KG1 (cell line): ENCODE measurements around the gene PACS1.

Source experiments
- DNase-seq: peaks from one replicate; lab custom pipeline; 2025; lab: John Stamatoyannopoulos, UW

Gene PACS1

DNA sequence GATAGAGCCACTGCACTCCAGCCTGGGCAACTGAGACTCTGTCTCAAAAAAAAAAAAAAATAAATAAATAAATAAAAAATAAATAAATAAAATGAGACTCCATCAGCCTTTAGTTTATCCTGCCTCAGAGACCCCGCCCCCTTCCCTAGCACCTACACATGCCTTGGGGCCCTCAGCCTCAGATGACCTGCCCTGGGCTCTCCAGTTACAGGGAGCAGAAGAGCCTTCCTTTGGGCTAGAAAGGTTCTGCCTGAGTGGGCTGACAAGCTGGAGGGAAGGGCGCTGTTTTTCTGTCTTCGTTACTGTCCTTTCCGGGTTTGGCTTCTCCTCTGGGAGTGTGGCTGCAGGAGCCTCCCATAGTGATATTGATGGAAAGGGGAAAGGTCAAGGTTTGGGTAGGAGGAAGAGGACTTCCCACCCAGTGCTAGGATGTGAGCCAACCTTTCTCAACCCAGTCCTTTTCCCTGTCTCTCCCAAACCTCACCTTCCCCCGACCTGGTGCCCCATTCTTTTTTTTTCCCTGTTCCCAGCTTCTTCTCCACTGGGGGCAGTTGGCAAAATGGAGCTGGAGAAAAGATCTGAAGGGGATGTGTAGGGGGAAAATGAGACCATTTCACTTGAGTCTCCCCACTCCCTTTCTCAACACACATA is 19.4 kb upstream of the PACS1 start:
- no peak for DNase-seq

DNA sequence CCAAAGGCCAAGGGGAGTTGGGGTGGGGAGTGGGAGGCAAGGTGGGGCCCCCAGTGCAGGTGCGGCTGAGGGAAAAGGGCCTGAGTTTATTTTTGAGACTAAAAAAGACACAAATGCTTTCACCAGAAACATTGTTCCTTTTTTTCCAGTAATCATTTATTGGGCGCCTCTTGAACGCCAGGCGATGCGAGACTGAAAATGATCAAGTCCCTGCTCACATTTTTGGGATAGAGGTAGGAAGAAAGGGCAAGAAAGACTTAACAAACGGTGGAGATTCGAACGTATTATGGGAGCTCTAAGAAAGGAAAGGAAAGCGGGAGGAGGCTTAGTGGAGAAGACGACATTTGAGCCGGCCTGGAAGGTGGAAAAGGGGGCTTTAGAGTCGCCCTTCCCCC is 18.7 kb upstream of the PACS1 start:
- DNase-seq = no peak

DNA sequence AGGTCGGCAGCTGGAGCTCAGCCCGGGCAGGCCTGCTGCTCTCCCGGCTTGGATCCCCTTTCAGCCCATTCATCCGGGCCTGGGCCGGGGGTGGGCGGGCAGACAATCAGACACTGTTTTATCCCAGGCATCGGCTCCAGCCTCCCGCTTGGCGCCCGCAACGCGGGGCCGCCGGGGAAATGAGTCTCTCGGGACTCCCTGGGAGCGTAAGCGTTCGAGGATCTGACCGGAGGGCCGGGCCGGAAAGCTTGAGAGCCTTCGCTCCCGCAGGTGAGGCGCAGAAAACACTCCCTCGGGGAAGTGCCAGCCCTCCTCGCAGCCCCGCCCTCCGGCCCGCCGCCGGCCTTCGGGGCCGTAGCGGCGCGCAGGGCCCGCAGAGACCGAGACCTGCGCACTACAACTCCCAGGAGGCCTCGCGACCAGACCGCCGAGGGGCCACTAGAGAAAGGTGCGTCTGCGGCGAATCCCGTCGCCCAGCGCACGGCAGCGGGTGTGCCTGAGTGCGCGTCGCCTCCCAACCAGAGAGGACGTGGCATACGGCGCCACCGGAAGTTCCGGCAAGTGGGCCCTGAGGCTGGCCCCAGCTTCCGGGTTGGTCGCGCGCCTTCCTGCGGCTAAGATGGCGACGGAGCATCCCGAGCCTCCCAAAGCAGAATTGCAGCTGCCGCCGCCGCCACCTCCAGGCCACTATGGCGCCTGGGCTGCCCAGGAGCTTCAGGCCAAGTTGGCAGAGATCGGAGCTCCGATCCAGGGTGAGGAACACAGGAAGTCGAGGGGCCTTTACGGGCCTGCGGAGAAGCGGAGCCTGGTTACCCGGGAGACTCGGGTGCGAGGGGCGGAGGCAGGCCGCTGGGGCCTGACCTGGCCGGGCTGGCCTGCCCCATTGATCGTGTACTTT is 18.1 kb upstream of the PACS1 start, which contains the start of gene SF3B2:
Gene SF3B2 (plus strand): TSS at position 599 of the 898 bp plus-strand sequence. CDS start 21 bp downstream, at position 620.
- peak; percentile 99 for DNase-seq

DNA sequence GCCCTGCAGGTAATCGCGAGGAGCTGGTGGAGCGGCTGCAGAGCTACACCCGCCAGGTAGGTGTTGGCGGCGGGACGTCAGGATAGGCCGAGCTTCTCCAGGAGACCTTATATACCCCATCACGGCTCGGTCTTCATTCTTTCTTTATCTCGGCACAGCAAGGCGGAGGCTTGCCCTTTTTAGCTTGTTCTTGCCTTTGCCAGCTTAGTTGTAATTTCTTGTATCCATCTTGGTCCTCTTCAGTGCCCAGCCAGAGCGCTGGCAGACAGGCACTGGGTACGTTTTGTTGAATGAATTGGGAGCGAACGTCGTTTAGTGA is 17.4 kb upstream of the PACS1 start:
- no peak for DNase-seq

DNA sequence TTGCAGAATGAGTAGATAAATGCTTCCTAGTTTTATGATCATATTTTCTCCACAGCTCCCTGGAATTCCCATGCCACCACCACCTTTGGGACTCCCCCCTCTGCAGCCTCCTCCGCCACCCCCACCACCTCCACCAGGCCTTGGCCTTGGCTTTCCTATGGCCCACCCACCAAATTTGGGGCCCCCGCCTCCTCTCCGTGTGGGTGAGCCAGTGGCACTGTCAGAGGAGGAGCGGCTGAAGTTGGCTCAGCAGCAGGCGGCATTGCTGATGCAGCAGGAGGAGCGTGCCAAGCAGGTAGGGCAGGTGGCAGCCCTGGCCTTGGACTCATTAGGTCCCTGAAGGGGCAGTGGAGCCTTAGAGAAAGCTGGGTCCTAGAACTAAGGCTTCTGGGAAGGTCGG is 15.1 kb upstream of the PACS1 start:
- no peak for DNase-seq

DNA sequence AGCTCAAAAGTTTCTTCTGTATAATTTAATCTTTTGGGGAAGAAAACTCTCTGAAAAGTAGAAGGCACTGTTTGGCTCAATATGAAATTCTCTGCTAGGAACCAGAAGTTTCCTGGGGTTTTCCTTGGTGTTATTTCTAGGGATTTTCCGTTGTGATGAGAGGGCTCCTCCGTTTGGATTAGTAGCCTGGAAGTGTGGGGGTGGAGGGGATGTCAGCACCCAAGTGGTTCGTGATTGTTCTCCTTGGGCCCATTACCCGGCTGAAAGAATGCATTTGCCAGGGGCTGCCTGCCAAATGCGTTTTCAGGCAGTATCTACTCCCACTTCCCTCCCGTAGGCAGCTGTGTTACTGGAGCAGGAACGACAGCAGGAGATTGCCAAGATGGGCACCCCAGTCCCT is 13.6 kb upstream of the PACS1 start:
- no peak for DNase-seq

DNA sequence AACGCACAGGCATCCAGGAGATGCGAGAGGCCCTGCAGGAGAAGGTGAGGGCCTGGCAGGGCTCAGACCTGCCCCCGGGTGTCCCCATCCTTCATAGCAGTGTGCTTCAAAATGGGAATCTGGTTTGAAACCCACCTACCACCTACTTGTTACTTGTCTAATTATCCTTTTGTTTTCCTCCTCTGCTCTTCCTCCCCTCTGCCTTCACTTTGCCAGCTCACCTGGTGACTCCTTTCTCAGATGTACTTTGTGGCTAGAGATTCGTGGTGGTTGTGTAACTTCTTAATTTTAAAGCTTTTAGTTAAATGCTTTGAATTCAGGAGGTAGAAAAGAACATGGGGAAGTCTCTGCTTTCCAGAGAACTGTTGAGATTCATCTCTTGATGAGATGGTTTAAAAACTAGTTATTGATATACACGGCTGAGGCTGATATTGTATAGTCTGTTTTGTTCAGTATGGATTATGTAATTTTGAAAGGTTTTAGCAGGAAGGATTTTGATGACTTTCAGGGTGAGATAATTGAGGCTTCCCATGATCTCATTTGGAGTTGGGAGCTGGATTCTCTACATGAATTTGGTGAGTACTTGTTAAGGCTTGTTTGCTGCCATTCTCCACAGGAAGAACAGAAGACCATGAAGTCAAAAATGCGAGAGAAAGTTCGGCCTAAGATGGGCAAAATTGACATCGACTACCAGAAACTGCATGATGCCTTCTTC is 9.9 kb upstream of the PACS1 start:
- no peak for DNase-seq

DNA sequence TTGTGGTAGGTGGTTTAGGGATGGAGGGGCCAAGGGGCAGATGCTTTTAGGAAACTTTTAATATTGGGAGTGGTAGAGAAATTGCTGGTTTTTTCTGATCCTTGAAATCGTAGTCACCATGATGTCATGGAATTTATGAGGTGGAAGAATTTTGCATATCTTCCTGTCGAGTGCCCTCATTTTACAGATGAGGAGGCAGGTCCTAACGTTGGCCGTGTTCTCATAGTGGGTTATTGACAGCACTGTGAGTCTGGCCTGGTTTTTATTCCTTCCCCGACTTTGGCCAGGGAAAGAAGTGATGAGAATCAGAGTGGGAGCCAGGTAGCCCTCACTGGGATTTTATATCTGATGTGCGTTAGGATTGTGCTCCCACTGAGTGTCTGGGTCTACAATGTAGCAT is 8.8 kb upstream of the PACS1 start:
- no peak for DNase-seq

DNA sequence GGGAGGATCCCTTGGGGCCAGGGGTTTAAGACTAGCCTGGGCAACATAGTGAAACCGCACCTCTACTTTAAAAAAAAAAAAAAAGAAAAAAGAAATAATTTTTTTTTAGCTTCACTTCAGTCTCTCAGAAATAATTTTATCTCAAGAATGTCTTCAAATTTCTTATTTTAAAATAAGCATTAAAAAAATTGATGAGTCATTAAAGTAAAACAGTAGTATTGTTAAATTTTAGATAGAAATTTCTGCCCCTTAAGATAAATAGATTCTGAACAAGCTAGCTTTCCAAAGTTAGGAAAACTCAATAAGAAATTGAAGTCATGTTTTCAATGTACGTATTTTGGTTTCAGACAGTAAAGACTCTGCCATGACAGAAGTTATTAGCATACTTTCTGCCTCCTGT is 7.7 kb upstream of the PACS1 start:
- no peak for DNase-seq

DNA sequence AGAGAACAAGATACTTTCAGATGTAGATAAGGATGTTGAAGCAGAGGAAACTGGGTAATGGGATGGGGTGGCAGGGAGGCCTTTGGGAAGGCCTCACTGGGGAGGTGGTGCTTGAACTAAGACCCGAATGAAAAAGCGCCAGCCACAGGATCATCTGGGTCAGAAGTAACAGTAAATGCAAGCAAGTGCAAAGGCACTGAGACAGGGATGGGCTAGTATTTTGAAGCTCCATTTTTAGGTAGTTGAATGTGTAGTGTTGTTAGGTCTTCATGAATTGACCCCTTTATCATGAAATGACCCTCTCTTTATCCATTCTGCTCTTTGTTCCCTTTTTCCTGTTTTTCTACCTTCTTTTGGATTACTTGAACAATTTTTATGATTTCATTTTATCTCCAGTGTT is 6.2 kb upstream of the PACS1 start:
- no peak for DNase-seq

DNA sequence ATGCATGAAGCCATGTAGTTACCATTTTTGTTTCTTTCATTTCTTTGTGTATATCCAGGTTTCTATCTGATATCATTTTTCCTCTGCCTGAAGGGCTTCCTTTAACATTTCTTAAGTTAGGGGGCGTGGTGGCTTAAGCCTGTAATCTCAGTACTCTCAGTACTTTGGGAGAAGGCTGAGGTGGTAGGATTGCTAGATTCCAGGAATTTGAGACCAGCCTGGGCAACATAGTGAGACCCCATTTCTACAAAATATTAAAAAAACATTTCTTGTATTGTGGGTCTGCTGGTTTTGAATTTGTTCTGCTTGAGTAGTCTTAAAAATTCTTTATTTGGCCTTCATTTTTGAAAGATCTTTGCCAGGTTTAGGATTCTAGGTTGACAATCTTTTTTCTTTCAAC is 5.5 kb upstream of the PACS1 start:
- no peak for DNase-seq

DNA sequence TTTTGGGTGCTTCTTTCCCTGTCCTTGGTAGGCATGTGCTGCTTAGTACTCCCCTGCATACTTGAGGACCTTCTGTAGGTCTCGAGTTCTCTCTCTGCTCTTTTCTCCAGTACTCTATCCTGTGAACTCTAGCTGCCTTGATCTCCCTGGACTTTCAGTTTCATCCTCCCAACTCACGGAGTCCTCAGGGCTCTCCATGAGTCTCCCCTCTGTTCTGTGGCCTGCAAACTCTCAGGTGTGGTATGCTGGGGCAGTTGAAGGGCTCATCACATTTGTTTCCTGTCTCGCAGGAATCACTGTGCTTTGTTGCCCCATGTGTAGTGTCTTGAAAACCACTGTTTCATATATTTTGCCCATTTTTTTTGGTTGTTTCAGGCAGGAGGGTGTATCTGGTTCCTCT is 3.3 kb upstream of the PACS1 start:
- DNase-seq = no peak

DNA sequence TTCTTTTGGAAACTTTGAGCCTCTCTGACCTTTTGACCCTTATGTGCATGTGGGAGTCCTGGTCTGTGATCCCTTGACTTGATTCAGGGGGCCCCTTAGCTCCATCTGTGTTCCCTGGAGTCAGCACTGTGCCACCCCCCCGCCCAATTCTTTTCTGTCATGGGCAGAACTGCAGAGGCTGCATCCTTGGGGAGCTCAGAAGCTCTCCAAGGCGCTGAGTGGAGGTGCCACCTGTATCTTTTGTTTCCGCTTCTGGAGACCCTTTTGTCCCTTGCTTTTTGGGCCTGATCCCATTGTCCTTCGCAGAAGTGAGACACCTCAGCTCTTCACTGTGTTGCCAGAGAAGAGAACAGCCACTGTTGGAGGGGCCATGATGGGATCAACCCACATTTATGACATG is 2.4 kb upstream of the PACS1 start:
- DNase-seq = no peak

DNA sequence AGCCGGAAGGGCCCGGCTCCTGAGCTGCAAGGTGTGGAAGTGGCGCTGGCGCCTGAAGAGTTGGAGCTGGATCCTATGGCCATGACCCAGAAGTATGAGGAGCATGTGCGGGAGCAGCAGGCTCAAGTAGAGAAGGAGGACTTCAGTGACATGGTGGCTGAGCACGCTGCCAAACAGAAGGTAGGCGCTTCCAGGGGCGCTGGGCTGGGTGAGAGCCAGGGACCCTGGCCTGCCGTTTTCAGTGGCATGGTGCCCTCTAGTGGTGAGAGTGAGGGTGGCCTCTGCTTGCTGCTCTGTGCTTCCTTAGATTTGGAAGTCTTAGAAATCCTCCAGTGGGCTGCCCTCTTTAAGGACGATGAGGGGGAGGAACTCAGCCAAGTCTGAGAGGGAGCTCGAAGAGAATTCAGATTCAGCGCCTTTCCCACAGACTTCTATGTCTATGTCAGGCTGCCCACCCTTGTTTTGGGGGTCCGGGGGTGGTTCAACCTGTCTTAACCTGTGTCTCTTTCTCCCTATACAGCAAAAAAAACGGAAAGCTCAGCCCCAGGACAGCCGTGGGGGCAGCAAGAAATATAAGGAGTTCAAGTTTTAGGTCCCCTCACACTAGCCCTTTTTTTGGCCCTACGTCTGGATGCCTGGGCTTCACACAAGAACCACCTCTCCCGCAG is 1.8 kb upstream of the PACS1 start:
- peak; percentile 52 for DNase-seq

DNA sequence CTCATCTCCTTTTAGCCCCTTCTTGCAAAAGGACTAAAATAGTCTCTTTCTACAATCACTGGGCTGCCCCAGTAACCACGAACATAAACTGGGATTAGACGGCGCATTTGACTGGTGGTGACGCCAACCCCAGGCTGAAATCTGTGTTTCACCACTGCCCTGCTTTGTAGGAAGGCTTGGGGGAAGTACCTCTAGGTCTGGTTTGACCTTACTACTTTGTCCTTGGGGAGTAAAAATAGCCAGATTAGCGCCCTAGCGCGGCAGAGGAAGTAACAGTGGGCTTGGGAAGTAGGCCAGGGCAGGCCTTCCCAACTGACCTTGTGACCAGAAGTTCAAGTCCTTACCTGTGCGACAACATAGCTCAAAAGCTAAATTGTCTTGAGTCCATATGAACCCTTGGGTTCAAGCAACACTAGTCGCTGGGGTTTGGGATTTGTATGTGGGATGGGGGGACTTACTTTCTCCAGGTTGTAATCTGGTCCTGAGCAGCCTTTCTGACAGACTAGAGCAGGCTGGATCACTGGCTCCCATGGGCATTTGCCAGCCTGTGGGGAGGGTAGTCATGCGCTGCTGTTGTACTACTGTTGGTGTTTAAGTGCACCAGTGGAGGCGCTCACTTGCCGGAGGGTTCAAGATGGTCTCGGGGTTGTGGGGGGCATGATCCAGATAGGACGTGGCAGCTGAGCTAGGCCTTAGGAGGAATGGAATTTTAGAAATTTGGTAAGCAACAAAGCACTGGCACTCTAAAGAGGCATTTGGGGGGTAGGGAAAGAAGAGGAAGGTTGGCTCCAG is 953 bp upstream of the PACS1 start:
- DNase-seq = no peak

DNA sequence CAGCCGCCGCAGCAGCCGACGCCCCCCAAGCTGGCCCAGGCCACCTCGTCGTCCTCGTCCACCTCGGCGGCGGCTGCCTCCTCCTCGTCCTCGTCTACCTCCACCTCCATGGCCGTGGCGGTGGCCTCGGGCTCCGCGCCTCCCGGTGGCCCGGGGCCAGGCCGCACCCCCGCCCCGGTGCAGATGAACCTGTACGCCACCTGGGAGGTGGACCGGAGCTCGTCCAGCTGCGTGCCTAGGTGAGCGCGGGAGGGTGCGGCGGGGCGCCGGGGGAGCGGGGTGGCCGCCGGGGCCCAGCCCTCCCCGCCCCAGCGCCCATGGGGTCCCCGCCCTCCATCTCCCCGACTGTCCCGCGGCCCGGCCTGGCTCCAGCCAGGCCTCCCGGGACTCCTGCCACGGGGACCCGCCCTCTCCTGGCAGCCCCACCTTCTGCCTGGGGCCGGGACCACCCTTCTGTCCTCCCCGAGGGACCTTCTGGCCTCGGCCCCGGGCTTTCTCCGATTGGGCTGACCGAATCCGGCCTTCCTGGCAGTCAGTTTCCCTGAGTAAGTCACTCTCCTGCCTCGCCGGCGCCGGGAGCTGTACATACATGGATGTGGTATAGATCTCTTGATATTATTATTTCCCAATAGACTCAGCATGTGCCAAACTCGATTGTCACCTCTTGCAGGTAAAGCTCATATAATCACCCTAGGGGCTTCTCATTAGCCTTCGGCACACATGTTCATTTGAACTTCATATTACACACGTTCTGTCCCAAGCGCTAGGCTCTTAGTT is 720 bp downstream of the PACS1 start:
- no peak for DNase-seq

DNA sequence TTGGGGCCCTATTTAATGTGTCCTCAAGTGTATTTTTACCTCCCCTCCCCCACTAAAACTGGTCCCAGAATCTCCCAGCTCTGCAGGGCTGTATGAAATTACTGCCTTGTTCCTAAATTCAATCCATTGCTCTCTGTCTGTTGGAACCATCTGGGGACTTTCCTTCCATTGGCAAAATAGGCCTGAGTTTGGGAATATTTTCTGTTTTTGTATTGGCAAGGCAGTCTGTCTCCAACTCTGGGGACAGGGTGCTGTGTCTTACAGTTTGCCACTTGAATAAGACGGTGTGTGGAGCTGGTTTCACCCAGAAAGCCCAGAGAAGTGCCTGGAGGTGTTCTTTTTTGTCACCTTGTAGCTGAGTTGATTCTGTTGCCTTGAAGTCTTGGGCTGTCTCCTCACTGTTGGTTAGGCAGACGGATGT is 1.3 kb downstream of the PACS1 start:
- no peak for DNase-seq

DNA sequence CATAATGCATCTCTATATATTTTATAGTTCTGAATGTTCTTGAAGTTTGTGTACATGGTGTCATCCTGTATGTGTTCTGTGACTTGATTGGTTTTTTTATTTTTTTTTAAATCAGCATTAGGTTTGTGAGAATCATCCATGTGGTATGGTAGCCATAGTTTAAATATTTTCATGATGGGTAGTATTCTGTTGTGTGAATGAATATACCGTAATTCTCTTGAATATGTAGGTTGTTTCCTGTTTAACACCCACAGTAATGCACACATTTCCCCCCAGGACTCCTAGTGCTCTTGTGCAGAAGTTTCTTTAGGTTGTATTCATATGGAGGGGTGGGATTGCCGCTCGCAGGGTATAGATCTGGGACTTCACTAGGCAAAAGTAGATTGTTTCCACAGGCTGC is 2.0 kb downstream of the PACS1 start:
- no peak for DNase-seq

DNA sequence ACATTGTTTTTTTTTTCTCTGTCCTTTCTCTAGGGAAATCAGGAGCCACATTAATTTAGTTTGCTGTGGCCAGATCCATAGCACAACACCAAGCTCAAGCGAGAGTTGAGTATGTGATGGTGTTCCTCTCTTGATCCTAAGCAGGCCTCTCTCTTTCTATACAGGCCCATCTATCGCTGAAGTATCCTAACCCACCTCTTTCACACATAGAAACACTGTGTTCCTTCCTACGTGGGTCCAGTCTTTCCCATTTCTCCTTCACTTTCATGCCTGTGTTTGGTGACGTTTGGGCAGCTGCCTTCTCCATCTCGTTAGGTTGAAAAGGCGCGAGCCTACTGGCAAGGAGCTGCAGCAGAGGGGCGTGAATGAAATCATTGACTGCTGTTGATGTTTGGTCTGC is 2.4 kb downstream of the PACS1 start:
- DNase-seq = no peak

DNA sequence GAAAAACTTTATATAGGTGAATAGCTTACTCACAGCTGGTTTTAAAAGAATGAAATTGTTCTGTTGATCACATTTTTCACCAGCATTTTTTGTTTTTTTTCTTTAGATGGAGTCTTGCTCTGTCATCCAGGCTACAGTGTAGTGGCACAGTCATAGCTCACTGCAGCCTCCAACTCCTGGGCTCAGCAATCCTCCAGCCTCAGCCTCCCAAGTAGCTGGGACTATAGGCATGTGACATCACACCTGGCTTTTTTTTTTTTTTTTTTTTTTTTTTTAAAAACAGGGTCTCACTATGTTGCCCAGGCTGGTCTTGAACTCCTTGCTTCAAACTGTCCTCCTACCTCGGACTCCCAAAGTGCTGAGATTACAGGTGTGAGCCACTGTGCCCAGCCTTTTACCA is 3.6 kb downstream of the PACS1 start:
- no peak for DNase-seq

DNA sequence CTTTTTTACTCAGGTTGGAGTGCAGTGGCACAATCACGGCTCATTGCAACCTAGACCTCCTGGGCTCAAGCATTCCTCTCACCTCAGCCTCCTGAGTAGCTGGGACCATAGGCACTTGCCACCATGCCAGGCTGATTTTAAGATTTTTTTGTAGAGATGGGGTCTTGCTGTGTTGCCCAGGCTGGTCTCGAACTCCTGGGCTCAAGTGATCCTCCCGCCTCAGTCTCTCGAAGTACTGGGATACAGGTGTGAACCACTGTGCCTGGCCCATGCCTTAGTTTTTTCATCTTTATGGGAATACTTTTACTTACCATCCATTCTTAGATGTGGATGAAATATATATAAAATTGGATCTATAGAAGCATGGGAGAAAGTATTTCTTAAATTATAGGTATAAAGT is 5.2 kb downstream of the PACS1 start:
- no peak for DNase-seq
